AG08396 (cell line): ENCODE measurements around the gene DYNC2H1.
A peak's percentile ranks its signal among the peaks of the same experiment; 100 is the strongest.
"Not testable (repeated sequence)": the region's sequence is repeated elsewhere in the genome, so short reads cannot be mapped to it uniquely, and the experiment has no call there.

ENCODE experiments used
- DNase-seq: peaks from one replicate; pipeline ENCODE4 v3.0.0; 2012; ENCODE audit warnings: low spot score, mixed read lengths

The DYNC2H1 gene

DNA sequence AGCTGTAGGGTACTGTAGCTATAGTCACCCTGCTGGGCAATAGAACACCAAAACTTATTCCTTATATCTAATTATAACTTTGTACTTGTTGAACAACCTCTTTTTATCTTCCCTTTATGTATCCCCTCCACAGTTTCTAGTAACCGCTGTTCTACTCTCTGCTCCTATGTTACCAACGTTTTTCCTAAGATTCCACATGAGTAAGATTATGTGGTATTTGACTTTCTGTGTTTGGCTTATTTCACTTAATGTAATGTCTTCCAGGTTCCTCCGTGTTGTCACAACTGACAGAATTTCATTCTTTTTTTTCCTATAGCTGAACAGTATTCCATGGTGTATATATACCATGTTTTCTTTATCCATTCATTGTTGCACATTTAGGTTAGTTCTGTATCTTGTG lies 258.4 kb downstream of the DYNC2H1 start:
- DNase-seq, result no peak

GRCh38 chr11:103368145-103368544 lies 258.9 kb downstream of the DYNC2H1 start:
- no peak for DNase-seq

DNA sequence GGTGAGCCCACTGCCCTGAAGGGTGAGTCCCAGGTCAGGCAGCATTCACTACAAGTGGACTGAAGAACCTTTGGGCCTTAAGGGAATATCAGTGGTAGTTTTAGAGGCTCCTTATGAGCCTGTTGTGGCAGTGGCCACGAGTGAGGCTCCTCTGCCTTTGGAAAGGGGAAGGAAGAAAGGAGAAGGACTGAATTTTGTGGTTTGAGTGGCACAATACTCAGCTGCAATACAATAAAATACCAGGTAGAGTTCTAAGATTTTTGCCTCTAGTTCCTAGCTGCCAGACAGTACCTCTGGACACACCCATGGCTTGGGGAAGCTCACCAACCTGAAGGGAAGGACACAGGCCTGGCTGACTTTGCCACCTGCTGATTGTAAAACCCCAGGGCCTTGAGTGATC lies 260.9 kb downstream of the DYNC2H1 start:
- DNase-seq, result no peak

DNA sequence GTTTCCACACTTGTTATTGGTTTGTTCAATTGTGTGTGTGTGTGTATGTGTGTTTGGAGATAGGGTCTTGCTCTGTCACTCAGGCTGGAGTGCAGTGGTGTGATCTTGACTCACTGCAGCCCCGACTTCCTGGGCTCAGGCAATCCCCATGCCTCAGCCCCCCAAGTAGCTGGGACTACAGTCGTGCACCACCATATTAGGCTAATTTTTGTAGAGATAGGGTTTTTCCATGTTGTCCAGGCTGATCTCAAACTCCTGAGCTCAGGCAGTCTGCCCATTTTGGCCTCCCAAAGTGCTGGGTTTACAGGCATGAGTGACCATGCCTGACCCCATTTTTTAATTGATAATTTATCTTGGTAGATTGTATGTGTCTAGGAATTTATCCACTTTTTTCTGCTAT lies 263.7 kb downstream of the DYNC2H1 start:
- no peak for DNase-seq

- DNase-seq, result not testable (repeated sequence)
Measured at GRCh38 chr11:103374227-103374626, 265.0 kb downstream of the DYNC2H1 start.

GRCh38 chr11:103378931-103379330 lies 269.7 kb downstream of the DYNC2H1 start:
- DNase-seq, result no peak

DNA sequence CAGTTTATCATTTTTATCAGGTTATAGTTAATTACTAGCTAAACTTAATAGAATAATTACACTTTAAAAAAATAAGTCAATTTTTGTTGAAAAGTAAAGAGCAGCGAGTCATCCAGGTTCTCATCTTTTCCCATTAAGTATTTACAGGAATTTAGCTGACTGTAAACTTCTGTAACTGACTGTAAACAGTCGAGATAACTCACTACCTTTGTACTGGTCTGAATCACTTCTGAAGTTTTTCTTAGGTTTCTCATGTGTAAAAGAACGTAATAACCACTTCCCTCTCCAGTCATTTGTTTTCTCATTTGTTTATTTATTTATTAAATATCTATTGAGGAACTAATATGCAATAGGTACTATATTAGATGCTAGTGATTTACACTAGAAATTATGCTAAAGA lies 270.8 kb downstream of the DYNC2H1 start:
- DNase-seq, result no peak

DNA sequence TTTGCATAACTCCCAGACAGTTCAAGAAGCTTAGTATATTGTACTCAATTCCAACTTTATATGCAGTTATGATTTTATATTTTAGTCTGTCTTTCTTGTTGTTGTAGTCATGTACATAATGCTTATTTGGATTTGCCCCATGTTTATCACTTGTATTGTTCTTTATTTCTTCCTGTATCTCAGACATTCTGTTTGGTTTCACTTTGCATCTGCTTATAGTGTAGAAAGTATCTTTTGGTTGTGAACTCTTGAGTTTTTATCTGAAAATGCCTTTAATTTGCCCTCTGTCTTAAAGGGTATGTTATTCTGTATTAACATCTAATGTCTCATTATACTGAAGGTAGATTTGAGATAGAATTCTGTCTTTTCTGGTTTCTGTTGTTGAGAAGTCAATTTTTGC lies 275.4 kb downstream of the DYNC2H1 start:
- no peak for DNase-seq

- peak; percentile 5 for DNase-seq
Measured at GRCh38 chr11:103395612-103396011, 286.4 kb downstream of the DYNC2H1 start.

DNA sequence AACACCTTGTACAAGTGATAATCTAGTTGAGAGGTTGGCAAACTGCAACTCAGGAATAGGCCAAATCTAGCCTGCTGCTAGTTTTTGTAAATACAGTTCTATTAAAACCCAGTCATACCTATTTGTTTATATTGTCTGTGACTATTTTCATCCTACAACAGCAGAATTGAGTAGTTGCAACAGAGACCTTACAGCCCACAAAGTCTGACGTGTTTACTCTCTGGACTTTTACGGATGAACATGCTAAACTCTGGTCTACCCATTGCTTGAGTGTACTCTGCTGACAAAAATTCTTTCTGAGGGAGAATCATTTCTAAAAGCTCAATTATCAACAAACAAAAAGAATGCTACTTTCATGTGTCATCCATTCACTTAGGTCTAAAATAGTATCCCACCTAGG lies 287.0 kb downstream of the DYNC2H1 start:
- DNase-seq, result peak; percentile 22

GRCh38 chr11:103397369-103397768 lies 288.1 kb downstream of the DYNC2H1 start:
- DNase-seq, result no peak

DNA sequence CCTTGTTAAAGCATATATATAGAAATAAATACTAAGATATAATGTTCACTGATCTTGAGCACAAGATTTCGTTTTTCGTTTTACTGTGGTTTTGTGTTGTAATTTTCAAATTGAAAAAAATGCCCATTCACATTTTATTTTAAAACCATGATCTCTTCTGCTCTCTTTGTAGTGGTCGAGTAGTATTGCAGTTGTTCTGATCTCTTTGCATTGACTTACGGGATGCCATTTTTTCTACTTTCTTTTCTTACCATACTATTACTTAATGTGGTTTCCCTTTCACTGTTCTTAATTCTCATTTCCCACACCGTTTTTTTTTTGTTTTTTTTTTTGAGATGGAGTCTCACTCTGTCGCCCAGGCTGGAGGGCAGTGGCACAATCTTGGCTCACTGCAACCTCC lies 289.6 kb downstream of the DYNC2H1 start:
- DNase-seq, result no peak

- DNase-seq, result no peak
Measured at GRCh38 chr11:103406357-103406756, 297.1 kb downstream of the DYNC2H1 start.

- no peak for DNase-seq
Measured at GRCh38 chr11:103407641-103408040, 298.4 kb downstream of the DYNC2H1 start.

GRCh38 chr11:103413266-103413888 lies 304.2 kb downstream of the DYNC2H1 start:
- DNase-seq, result no peak

DNA sequence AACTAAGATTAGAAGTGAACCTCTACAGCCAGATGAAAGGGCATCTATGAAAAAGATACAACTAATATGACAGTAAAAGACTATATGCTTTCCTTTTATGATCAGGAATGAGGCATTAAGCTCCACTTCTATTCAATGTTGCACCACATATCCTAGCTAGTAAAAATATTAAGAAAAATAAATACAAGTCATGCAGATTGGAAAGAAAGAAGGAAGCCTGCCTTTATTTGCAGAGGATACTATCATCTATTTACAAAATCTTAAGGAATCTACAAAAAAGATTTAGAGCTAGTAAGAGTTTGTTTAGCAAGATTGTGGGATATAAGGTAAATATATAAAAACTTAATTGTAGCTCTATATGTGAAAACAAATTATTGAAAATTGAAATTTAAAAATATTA lies 308.8 kb downstream of the DYNC2H1 start:
- DNase-seq, result no peak

DNA sequence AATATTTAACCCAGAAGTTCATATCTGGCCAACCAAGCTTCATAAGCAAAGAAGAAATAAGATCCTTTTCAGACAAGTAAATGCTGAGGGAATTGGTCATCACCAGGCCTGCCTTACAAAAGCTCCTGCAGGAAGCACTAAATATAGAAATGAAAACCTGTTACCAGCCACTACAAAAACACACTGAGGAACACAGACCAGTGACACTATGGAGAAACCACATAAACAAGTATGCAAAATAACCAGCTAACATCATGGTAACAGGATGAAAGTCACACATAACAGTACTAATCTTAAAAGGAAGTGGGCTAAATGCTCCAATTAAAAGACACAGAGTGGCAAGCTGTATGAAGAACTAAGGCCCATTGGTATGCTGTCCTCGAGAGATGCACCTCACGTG lies 311.4 kb downstream of the DYNC2H1 start:
- DNase-seq, result no peak

DNA sequence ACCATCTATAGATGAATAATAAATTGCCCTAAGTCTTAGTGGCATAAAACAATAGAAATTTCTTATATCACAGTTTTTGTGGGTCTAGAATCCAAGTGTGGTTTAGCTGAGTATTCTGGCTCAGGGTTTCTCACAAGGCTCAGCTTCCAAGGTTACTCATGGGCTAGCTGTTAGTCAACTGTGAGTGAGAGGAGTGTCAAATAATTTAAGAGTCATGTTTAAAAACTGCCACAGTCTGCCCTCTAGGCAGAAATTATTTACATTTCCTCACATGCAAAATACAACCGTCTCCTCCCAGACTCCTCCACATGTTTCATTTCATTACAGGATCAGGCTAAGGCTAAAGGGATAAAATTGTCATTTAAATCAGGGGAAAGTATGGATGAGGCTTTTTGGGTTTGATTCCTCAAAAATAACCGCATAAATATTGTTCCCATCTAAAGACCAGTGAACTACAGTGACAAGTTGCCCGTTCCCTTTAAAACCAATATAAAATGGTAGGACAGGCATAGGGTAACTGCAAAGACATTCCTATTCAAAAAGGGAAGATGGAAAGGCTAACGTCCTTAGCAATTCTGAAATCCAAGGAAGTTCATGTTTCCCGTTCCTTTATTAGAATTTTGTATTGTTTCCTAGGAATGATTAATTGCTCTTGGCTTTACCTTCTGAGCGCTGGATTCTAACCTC lies 324.3 kb downstream of the DYNC2H1 start:
- DNase-seq, result peak; percentile 63

- DNase-seq, result no peak
Measured at GRCh38 chr11:103434073-103434411, 324.8 kb downstream of the DYNC2H1 start.

DNA sequence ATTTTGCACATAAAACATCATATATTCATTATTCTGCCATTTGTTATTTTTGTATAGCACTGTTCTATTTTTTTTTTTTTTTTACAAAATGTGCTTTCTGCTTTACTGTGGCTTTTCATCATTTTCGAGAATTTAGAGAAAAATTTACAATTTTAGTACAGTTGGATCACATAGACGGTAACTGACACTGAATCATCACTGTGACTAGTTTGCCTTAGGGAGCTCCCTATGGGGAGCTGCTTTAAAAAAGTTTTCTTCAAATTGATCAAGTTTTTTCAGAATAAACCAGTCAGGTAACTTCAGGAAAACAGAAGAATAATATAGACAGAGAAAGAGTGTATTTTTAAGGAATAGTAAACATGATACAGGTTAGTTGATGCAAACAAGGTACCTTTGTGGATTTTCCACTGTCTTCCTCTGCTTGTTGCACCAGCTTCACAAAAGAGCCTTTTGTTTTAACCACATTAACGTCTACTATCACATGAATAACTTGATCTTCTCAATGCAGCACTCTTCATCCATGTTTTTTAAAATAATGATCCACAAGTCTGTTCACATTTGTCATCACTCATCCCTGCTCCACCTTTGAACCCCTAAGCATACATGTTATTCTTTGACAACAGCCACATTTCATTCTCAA lies 327.0 kb downstream of the DYNC2H1 start:
- DNase-seq, result no peak

- no peak for DNase-seq
Measured at GRCh38 chr11:103441021-103441420, 331.8 kb downstream of the DYNC2H1 start.

GRCh38 chr11:103448966-103449365 lies 339.7 kb downstream of the DYNC2H1 start:
- no peak for DNase-seq

GRCh38 chr11:103450241-103450640 lies 341.0 kb downstream of the DYNC2H1 start:
- no peak for DNase-seq

DNA sequence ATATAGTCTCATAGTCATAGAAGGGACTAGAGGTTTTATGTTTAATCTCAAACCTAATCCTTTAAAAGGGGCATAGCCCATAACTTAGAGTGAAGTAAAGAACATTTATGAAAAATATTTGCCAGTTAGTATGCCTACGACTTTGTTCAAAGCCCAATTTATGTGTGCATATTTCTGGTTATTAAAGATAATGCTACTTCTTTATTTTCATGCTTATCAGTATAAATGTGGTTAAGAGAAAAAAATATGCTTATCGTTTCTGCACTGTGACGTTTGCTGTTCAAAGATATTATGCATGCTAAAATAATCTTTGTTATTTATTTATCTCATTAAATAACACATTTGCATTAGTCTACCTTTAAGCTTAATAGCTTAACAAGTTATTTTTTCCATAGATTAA lies 343.9 kb downstream of the DYNC2H1 start:
- no peak for DNase-seq
